Measurements from ENCODE around the gene TEX11.

GRCh38 chrX:70496491-70496890 lies 412.0 kb downstream of the TEX11 start:
- no peak for TF ChIP-seq CTCF (IDR thresholded peaks at IDR 0.05)
- TF ChIP-seq POLR2A (IDR thresholded peaks at IDR 0.05) = no peak
